Liver (tissue), 9 donors: ENCODE measurements around the gene RSPRY1. TPM values are rescaled to one million over a fixed set of nuclear protein-coding genes. Genes with fewer than 3 reads are reported as not detected.

Source experiments
- DNase-seq: peaks from one replicate; pipeline ENCODE4 v3.0.0-alpha.2; 2017; ENCODE audit warnings: low spot score
- H3K27ac ChIP-seq, 2 donors: one replicate each; pipeline ENCODE4 v1.7.0; 2013; ENCODE audit warnings: inconsistent platforms in 2 of 2, low read length in 2 of 2, control low read depth in 1 of 2, low read depth in 1 of 2, mild to moderate bottlenecking in 1 of 2
- H3K27me3 ChIP-seq, 4 donors: one replicate each; pipeline versions ENCODE4 v1.6.1 to v1.7.0; 2013; ENCODE audit warnings: low read length in 3 of 4, inconsistent platforms in 1 of 4, mild to moderate bottlenecking in 1 of 4, moderate library complexity in 1 of 4; ENCODE audit not compliant: control insufficient read depth in 4 of 4, insufficient read depth in 4 of 4
- H3K36me3 ChIP-seq, 4 donors: one replicate each; pipeline versions ENCODE4 v1.6.1 to v1.7.0; 2013; ENCODE audit warnings: low read length in 3 of 4, mild to moderate bottlenecking in 3 of 4, low read depth in 1 of 4, moderate library complexity in 1 of 4; ENCODE audit not compliant: control insufficient read depth in 4 of 4, insufficient read depth in 3 of 4
- H3K4me1 ChIP-seq, 4 donors: one replicate each; pipeline versions ENCODE4 v1.6.1 to v1.7.0; 2013; ENCODE audit warnings: low read length in 3 of 4, mild to moderate bottlenecking in 3 of 4, moderate library complexity in 1 of 4; ENCODE audit not compliant: control insufficient read depth in 4 of 4, insufficient read depth in 4 of 4
- H3K4me3 ChIP-seq, 3 donors: one replicate each; pipeline versions ENCODE4 v1.6.1 to v1.7.0; 2013; ENCODE audit warnings: low read length in 3 of 3, control low read depth in 1 of 3, low read depth in 1 of 3, mild to moderate bottlenecking in 1 of 3
- H3K9ac ChIP-seq, 2 donors: one replicate each; pipeline ENCODE4 v1.7.0; 2013; ENCODE audit warnings: low read length in 2 of 2, mild to moderate bottlenecking in 2 of 2, moderate library complexity in 2 of 2, control low read depth in 1 of 2, low read depth in 1 of 2
- H3K9me3 ChIP-seq, 4 donors: one replicate each; pipeline versions ENCODE4 v1.6.1 to v1.7.0; 2013; ENCODE audit warnings: low read length in 3 of 4; ENCODE audit not compliant: control insufficient read depth in 4 of 4
- EGR1 ChIP-seq, 2 donors: IDR thresholded peaks; 2 replicates each; pipeline ENCODE4 v1.6.1; 2016 to 2018; ENCODE audit warnings: antibody characterized with exemption in 2 of 2, low read depth in 2 of 2
- FOXA1 ChIP-seq: IDR thresholded peaks from 2 replicates; pipeline ENCODE4 v1.6.1; 2016; ENCODE audit warnings: antibody characterized with exemption
- FOXA2 ChIP-seq: IDR thresholded peaks from 2 replicates; pipeline ENCODE4 v1.6.1; 2016; ENCODE audit warnings: antibody characterized with exemption
- HNF4A ChIP-seq, 2 donors: conservative IDR thresholded peaks; 2 replicates each; pipeline ENCODE4 v1.6.1; 2016; ENCODE audit warnings: antibody characterized with exemption in 2 of 2, mild to moderate bottlenecking in 2 of 2
- HNF4G ChIP-seq: IDR thresholded peaks from 2 replicates; pipeline ENCODE4 v1.6.1; 2016; ENCODE audit warnings: antibody characterized with exemption
- NR2F2 ChIP-seq: IDR thresholded peaks from 2 replicates; pipeline ENCODE4 v1.6.1; 2016; ENCODE audit warnings: antibody characterized with exemption
- RAD21 ChIP-seq, 2 donors: IDR thresholded peaks; 2 replicates each; pipeline ENCODE4 v1.6.1; 2016; ENCODE audit warnings: antibody characterized with exemption in 2 of 2, mild to moderate bottlenecking in 2 of 2
- RXRA ChIP-seq, 2 donors: IDR thresholded peaks; 2 replicates each; pipeline ENCODE4 v1.6.1; 2017 to 2018; ENCODE audit warnings: antibody characterized with exemption in 2 of 2, mild to moderate bottlenecking in 1 of 2
- TAF1 ChIP-seq: conservative IDR thresholded peaks from 2 replicates; pipeline ENCODE4 v1.6.1; 2016; ENCODE audit warnings: antibody characterized with exemption, mild to moderate bottlenecking
- ZBTB33 ChIP-seq: IDR thresholded peaks from 2 replicates; pipeline ENCODE4 v1.6.1; 2016; ENCODE audit warnings: antibody characterized with exemption
- WGBS: extraction: QIAGEN DNeasy Blood & Tissue Kit; methylation state at CpG from one replicate; pipeline ENCODE4 v1.1.7; 2013; 5-methylcytosine and 5-hydroxymethylcytosine counted together
- polyA plus RNA-seq, 2 donors: library from polyadenylated mRNA; stranded (reverse) in 1 of 2; unstranded in 1 of 2; fragments of 200-250 nt in 1 of 2; fragments of >200 nt in 1 of 2; fragmentation: Nextera tagmentation in 1 of 2; extraction: Ambion mirVana in 1 of 2; gene quantifications; one replicate each; pipeline versions ENCODE4 v1.2.1 to v1.2.3, GENCODE V29; 2013 to 2015
- total RNA-seq, 2 donors: library from RNA; depleted of rRNA; stranded (reverse); fragments of >200 nt; gene quantifications; one replicate each; pipeline ENCODE4 v1.2.3, GENCODE V29; 2014
- TF ChIP-seq, protein P1 (sequence below): IDR thresholded peaks from 2 replicates; pipeline ENCODE4 v1.6.1; 2016; ENCODE audit warnings: antibody characterized with exemption, mild to moderate bottlenecking
- TF ChIP-seq, protein P2 (sequence below): IDR thresholded peaks from 2 replicates; pipeline ENCODE4 v1.6.1; 2016; ENCODE audit warnings: antibody characterized with exemption
- donor health status: healthy.
- donor health status: healthy.
- donor health status: healthy.
- donor health status: healthy.
- donor health status: healthy.

RSPRY1 gene
- total and polyA plus RNA-seq, 4 donors: 10.9 to 27.6 (median 20.2) TPM

GRCh38 chr16:57256601-57257395, 70.7 kb downstream of the RSPRY1 start (continued):
- TF ChIP-seq ZBTB33: no peak
- TF ChIP-seq HNF4G: no peak
- no peak for TF ChIP-seq EGR1 (IDR thresholded peaks at IDR 0.05; ENCODE audit: low read depth in 2 of 2)
- no peak for TF ChIP-seq FOXA2
- TF ChIP-seq, protein P1, sequence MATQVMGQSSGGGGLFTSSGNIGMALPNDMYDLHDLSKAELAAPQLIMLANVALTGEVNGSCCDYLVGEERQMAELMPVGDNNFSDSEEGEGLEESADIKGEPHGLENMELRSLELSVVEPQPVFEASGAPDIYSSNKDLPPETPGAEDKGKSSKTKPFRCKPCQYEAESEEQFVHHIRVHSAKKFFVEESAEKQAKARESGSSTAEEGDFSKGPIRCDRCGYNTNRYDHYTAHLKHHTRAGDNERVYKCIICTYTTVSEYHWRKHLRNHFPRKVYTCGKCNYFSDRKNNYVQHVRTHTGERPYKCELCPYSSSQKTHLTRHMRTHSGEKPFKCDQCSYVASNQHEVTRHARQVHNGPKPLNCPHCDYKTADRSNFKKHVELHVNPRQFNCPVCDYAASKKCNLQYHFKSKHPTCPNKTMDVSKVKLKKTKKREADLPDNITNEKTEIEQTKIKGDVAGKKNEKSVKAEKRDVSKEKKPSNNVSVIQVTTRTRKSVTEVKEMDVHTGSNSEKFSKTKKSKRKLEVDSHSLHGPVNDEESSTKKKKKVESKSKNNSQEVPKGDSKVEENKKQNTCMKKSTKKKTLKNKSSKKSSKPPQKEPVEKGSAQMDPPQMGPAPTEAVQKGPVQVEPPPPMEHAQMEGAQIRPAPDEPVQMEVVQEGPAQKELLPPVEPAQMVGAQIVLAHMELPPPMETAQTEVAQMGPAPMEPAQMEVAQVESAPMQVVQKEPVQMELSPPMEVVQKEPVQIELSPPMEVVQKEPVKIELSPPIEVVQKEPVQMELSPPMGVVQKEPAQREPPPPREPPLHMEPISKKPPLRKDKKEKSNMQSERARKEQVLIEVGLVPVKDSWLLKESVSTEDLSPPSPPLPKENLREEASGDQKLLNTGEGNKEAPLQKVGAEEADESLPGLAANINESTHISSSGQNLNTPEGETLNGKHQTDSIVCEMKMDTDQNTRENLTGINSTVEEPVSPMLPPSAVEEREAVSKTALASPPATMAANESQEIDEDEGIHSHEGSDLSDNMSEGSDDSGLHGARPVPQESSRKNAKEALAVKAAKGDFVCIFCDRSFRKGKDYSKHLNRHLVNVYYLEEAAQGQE: no peak

- 75% methylated on average over 13 of the region's 13 CpGs for WGBS
- H3K4me3 ChIP-seq: no peak overlapping the region
- H3K4me1 ChIP-seq: peaks cover 0 to 14% (median 9%) of the 10 kb centered on the region in 4 donors
- DNase-seq: no peak
- no peaks in the 10 kb centered on the region for H3K27me3 ChIP-seq
- peaks cover 0 to 6% (median 1%) of the 10 kb centered on the region in 4 donors for H3K36me3 ChIP-seq
- TF ChIP-seq FOXA1: no peak
- peak; percentile 30 to 38 for TF ChIP-seq RXRA (IDR thresholded peaks at IDR 0.05)
- TF ChIP-seq HNF4A (conservative IDR thresholded peaks at IDR 0.05): peak; percentile 11 to 21
- TF ChIP-seq, protein P1: no peak
- TF ChIP-seq EGR1 (IDR thresholded peaks at IDR 0.05; ENCODE audit: low read depth in 2 of 2): no peak
- TF ChIP-seq NR2F2: no peak
- no peak for TF ChIP-seq TAF1
- no peak for TF ChIP-seq RAD21 (IDR thresholded peaks at IDR 0.05)
- TF ChIP-seq, protein P2, sequence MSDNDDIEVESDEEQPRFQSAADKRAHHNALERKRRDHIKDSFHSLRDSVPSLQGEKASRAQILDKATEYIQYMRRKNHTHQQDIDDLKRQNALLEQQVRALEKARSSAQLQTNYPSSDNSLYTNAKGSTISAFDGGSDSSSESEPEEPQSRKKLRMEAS: no peak
- TF ChIP-seq HNF4G: no peak
- no peak overlapping the region for H3K9ac ChIP-seq
- no peak overlapping the region for H3K27ac ChIP-seq
- H3K9me3 ChIP-seq: no peaks in the 10 kb centered on the region
Measured at GRCh38 chr16:57257455-57258070, 71.4 kb downstream of the RSPRY1 start.
